ENCODE measurements around the gene BRPF3. TPM values are rescaled to one million over a fixed set of nuclear protein-coding genes. Genes with fewer than 3 reads are reported as not detected.
A peak's percentile ranks its signal among the peaks of the same experiment; 100 is the strongest.

BRPF3 gene
- total RNA-seq, 1 donor from 2014 or later = 36.5 TPM

GRCh38 chr6:36280467-36280866 lies 83.9 kb downstream of the BRPF3 start:
- TF ChIP-seq CTCF (IDR thresholded peaks at IDR 0.05) = no peak
- ChIA-PET CTCF (interaction anchor here (0.9 kb wide), 1 partner anchor 22 kb away, joined by 4 read pairs; no protein-coding TSS in a partner anchor), POLR2A (interaction anchor here (0.6 kb wide), 1 partner anchor 89 kb away, joined by 3 read pairs; no protein-coding TSS in a partner anchor)
- ATAC-seq (ENCODE audit: low read depth) (peak; percentile 52), DNase-seq (no peak)
- intact Hi-C loops (cut with micrococcal nuclease) = no loop called here
- Mint-ChIP-seq H3K27ac (no peak overlapping the region), H3K27me3 (peaks cover 28% of the 10 kb centered on the region), H3K36me3 (ENCODE audit: low read depth) (no peaks in the 10 kb centered on the region), H3K4me1 (peaks cover 13% of the 10 kb centered on the region), H3K9me3 (no peaks in the 10 kb centered on the region), H3K4me3 (no peak overlapping the region)

- ATAC-seq (ENCODE audit: low read depth) = no peak
Observed at GRCh38 chr6:36280983-36281382, 84.4 kb downstream of the BRPF3 start.

More at GRCh38 chr6:36280983-36281382, 84.4 kb downstream of the BRPF3 start:
- no peak overlapping the region for H3K4me3 Mint-ChIP-seq
- TF ChIP-seq CTCF (IDR thresholded peaks at IDR 0.05) = no peak
- peaks cover 13% of the 10 kb centered on the region for H3K4me1 Mint-ChIP-seq
- CTCF ChIA-PET = interaction anchor here (0.7 kb wide), 1 partner anchor 22 kb away, joined by 4 read pairs; no protein-coding TSS in a partner anchor
- intact Hi-C loops (cut with micrococcal nuclease) = no loop called here
- DNase-seq = no peak
- H3K27ac Mint-ChIP-seq = no peak overlapping the region
- no peaks in the 10 kb centered on the region for H3K36me3 Mint-ChIP-seq (ENCODE audit: low read depth)
- H3K27me3 Mint-ChIP-seq = peaks cover 33% of the 10 kb centered on the region
- H3K9me3 Mint-ChIP-seq = no peaks in the 10 kb centered on the region
- POLR2A ChIA-PET = no interaction called here

Other genes with a start within 250 kb of the BRPF3 start
- not detected in 2 replicates for gene SLC26A8, start 172.1 kb upstream of the BRPF3 start, total RNA-seq
- gene MAPK14, start 168.9 kb upstream of the BRPF3 start, total RNA-seq = 39.7 and 45.4 TPM in 2 replicates
- gene MAPK13, start 66.2 kb upstream of the BRPF3 start, total RNA-seq = 20.1 and 22.7 TPM in 2 replicates
- not detected in 2 replicates for gene PNPLA1, start 73.3 kb downstream of the BRPF3 start, total RNA-seq
- gene BNIP5, start 140.1 kb downstream of the BRPF3 start, total RNA-seq = 0.10 and 0.11 TPM in 2 replicates
- gene ETV7, start 190.9 kb downstream of the BRPF3 start, total RNA-seq = 0.24 and 0.51 TPM in 2 replicates
- 0.11 and 0.22 TPM in 2 replicates for gene PXT1, start 246.1 kb downstream of the BRPF3 start, total RNA-seq
- 45.5 and 48.1 TPM in 2 replicates for gene KCTD20, start 246.3 kb downstream of the BRPF3 start, total RNA-seq

Measured in activated B cell treated with CpG ODN at 0.5 μM for 24 hours (primary cell).